Prostate gland (tissue), 2 donors: Measurements from ENCODE around the gene PWWP2B.

Experiments
- CTCF ChIP-seq, 4 experiments: fragments of 200-600 bp in 2 of 4; fragments of 450-650 bp in 2 of 4; sonication (generic) in 2 of 4; IDR thresholded peaks; 1 replicate in 3 of 4; 2 replicates in 1 of 4; pipeline ENCODE4 v1.5.1; 2016 to 2019; ENCODE audit warnings: antibody characterized with exemption in 4 of 4, mild to moderate bottlenecking in 2 of 4, moderate library complexity in 2 of 4
- POLR2A ChIP-seq: fragments of 450-650 bp; IDR thresholded peaks from one replicate; pipeline ENCODE4 v1.6.1; 2016; ENCODE audit warnings: antibody characterized with exemption, mild to moderate bottlenecking
- POLR2AphosphoS5 ChIP-seq: sonication (generic); formaldehyde crosslinking; IDR thresholded peaks from one replicate; pipeline ENCODE4 v1.6.1; 2017; ENCODE audit warnings: antibody characterized with exemption

- TF ChIP-seq CTCF (IDR thresholded peaks at IDR 0.05) (no peak), POLR2A (no peak), POLR2AphosphoS5 (no peak)
Observed at GRCh38 chr10:132366499-132366898, 30.5 kb upstream of the PWWP2B start.
